H1 (cell line): ENCODE results near the gene TP73. TPM values are rescaled to one million over a fixed set of nuclear protein-coding genes. Genes with fewer than 3 reads are reported as not detected.
A peak's percentile ranks its signal among the peaks of the same experiment; 100 is the strongest.

Experiments used
- CTCF ChIA-PET: fragments of 300-600 bp; sonication (Branson Sonifier 250); formaldehyde crosslinking; loops from one replicate; lab custom pipeline; 2021; ENCODE audit not compliant: partially characterized antibody; lab: Charles Lee
- POLR2A ChIA-PET: fragments of 300-600 bp; sonication (Branson Sonifier 250); formaldehyde crosslinking; loops from one replicate; lab custom pipeline; 2021; ENCODE audit warnings: inconsistent platforms; ENCODE audit not compliant: partially characterized antibody; lab: Charles Lee
- DNase-seq, 2 experiments: peaks; one replicate each; pipeline versions ENCODE4 v3.0.0 to v3.0.0-alpha.2; 2010 to 2022; ENCODE audit warnings: low spot score in 2 of 2, low read depth in 1 of 2, mixed read lengths in 1 of 2
- FAIRE-seq: peaks from 2 replicates; lab custom pipeline; 2011; peaks lifted over from hg19 to GRCh38; lab: Jason Lieb, UNC
- H2AFZ ChIP-seq: 2 replicates; pipeline ENCODE4 v1.8.1; 2012; ENCODE audit warnings: low read length, inconsistent platforms
- H2AK5ac ChIP-seq: 2 replicates; pipeline ENCODE4 v1.6.1; 2013; ENCODE audit warnings: low read depth, low read length
- H2BK120ac ChIP-seq: replicated peaks from 2 replicates; pipeline ENCODE3; 2013; ENCODE audit warnings: low read depth, low read length, inconsistent platforms
- H2BK12ac ChIP-seq: 2 replicates; pipeline ENCODE4 v1.6.1; 2013; ENCODE audit warnings: low read depth, low read length
- H2BK15ac ChIP-seq: 2 replicates; pipeline ENCODE4 v1.6.1; 2013; ENCODE audit warnings: low read length
- H2BK20ac ChIP-seq: 2 replicates; pipeline ENCODE4 v1.6.1; 2013; ENCODE audit warnings: low read length
- H2BK5ac ChIP-seq: 2 replicates; pipeline ENCODE4 v1.6.1; 2013; ENCODE audit warnings: low read depth, low read length
- H3K14ac ChIP-seq: 2 replicates; pipeline ENCODE4 v1.6.1; 2013; ENCODE audit warnings: inconsistent platforms; ENCODE audit not compliant: insufficient read length
- H3K18ac ChIP-seq: 2 replicates; pipeline ENCODE4 v1.6.1; 2013; ENCODE audit warnings: low read length; ENCODE audit errors: extremely low read depth
- H3K23ac ChIP-seq: 2 replicates; pipeline ENCODE4 v1.6.1; 2013; ENCODE audit warnings: inconsistent platforms; ENCODE audit not compliant: insufficient read length
- H3K23me2 ChIP-seq: 2 replicates; pipeline ENCODE4 v1.6.1; 2013; ENCODE audit warnings: low read depth, low read length
- H3K27ac ChIP-seq: 2 replicates; pipeline ENCODE4 v1.6.1; 2011; ENCODE audit warnings: low read depth, low read length, inconsistent platforms
- H3K27me3 ChIP-seq, 4 experiments: replicated peaks in 1 of 4; 1 replicate in 1 of 4; 2 replicates in 3 of 4; pipeline versions ENCODE4 v1.6.1 to v1.8.1; 2011 to 2013; ENCODE audit warnings: low read length in 3 of 4, mild to moderate bottlenecking in 3 of 4, inconsistent platforms in 2 of 4, mixed read lengths in 2 of 4, moderate library complexity in 1 of 4; ENCODE audit not compliant: control insufficient read depth in 3 of 4, insufficient read depth in 3 of 4; ENCODE audit errors: extremely low read depth in 1 of 4
- H3K36me3 ChIP-seq, 4 experiments: 2 replicates each; pipeline versions ENCODE4 v1.6.1 to v1.8.1; 2011 to 2013; ENCODE audit warnings: mild to moderate bottlenecking in 4 of 4, low read length in 3 of 4, moderate library complexity in 2 of 4, control low read depth in 1 of 4, inconsistent platforms in 1 of 4; ENCODE audit not compliant: insufficient read depth in 4 of 4, control insufficient read depth in 2 of 4
- H3K4ac ChIP-seq: replicated peaks from 2 replicates; pipeline ENCODE3; 2013; ENCODE audit warnings: low read length, low read depth, mixed read lengths, inconsistent platforms; ENCODE audit not compliant: insufficient read length
- H3K4me1 ChIP-seq, 4 experiments: replicated peaks in 1 of 4; 1 replicate in 1 of 4; 2 replicates in 3 of 4; pipeline versions ENCODE4 v1.6.1 to v1.8.1; 2011 to 2013; ENCODE audit warnings: low read length in 3 of 4, inconsistent platforms in 2 of 4, mixed read lengths in 1 of 4; ENCODE audit not compliant: insufficient read depth in 4 of 4, control insufficient read depth in 3 of 4
- H3K4me2 ChIP-seq, 2 experiments: 2 replicates each; pipeline versions ENCODE4 v1.6.1 to v1.8.1; 2011 to 2013; ENCODE audit warnings: low read depth in 2 of 2, low read length in 2 of 2, control low read depth in 1 of 2, inconsistent platforms in 1 of 2, mild to moderate bottlenecking in 1 of 2; ENCODE audit not compliant: insufficient read depth in 1 of 2
- H3K4me3 ChIP-seq, 4 experiments: fragments of 200-600, 300-600 bp in 1 of 4; sonication (generic), shearing (Covaris generic), sonication (Bioruptor Twin) in 1 of 4; 2 replicates each; pipeline versions ENCODE4 v1.5.1 to v1.8.1; 2011 to 2016; ENCODE audit warnings: low read length in 4 of 4, low read depth in 3 of 4, control low read depth in 2 of 4, inconsistent platforms in 2 of 4, mild to moderate bottlenecking in 2 of 4, mixed read lengths in 1 of 4, moderate library complexity in 1 of 4; ENCODE audit not compliant: insufficient read depth in 2 of 4; ENCODE audit errors: extremely low read depth in 1 of 4
- H3K56ac ChIP-seq: replicated peaks from 2 replicates; pipeline ENCODE3; 2013; ENCODE audit warnings: low read depth, mild to moderate bottlenecking, mixed read lengths, low read length, inconsistent platforms; ENCODE audit not compliant: insufficient read length
- H3K79me1 ChIP-seq: 2 replicates; pipeline ENCODE4 v1.6.1; 2013; ENCODE audit warnings: low read depth, low read length, control low read depth
- H3K79me2 ChIP-seq, 2 experiments: 2 replicates each; pipeline versions ENCODE4 v1.6.1 to v1.8.1; 2012 to 2013; ENCODE audit warnings: low read length in 2 of 2, mild to moderate bottlenecking in 2 of 2, inconsistent platforms in 1 of 2; ENCODE audit not compliant: insufficient read depth in 2 of 2, control insufficient read depth in 1 of 2
- H3K9ac ChIP-seq, 4 experiments: replicated peaks in 1 of 4; 1 replicate in 1 of 4; 2 replicates in 3 of 4; pipeline versions ENCODE4 v1.6.1 to v1.8.1; 2011 to 2013; ENCODE audit warnings: low read depth in 3 of 4, low read length in 3 of 4, control low read depth in 2 of 4, mild to moderate bottlenecking in 2 of 4, moderate library complexity in 2 of 4, inconsistent platforms in 1 of 4; ENCODE audit errors: extremely low read depth in 1 of 4
- H3K9me3 ChIP-seq, 2 experiments: 2 replicates each; pipeline versions ENCODE4 v1.6.1 to v1.8.1; 2012 to 2013; ENCODE audit warnings: mild to moderate bottlenecking in 2 of 2, moderate library complexity in 2 of 2, control low read depth in 1 of 2, inconsistent platforms in 1 of 2, low read depth in 1 of 2, low read length in 1 of 2, mixed read lengths in 1 of 2; ENCODE audit not compliant: insufficient read depth in 2 of 2
- H4K20me1 ChIP-seq, 2 experiments: replicated peaks in 1 of 2; 2 replicates each; pipeline versions ENCODE3 to v1.8.1; 2011 to 2013; ENCODE audit warnings: inconsistent platforms in 2 of 2, low read length in 2 of 2, mild to moderate bottlenecking in 1 of 2; ENCODE audit not compliant: insufficient read depth in 2 of 2, control insufficient read depth in 1 of 2
- H4K5ac ChIP-seq: 2 replicates; pipeline ENCODE4 v1.6.1; 2013; ENCODE audit warnings: low read length, low read depth, mixed read lengths, inconsistent platforms; ENCODE audit not compliant: insufficient read length
- H4K8ac ChIP-seq: 2 replicates; pipeline ENCODE4 v1.8.0; 2013; ENCODE audit warnings: mild to moderate bottlenecking, moderate library complexity, low read length, inconsistent platforms; ENCODE audit not compliant: insufficient read depth; ENCODE audit errors: extremely low read depth
- H4K91ac ChIP-seq: replicated peaks from 2 replicates; pipeline ENCODE3; 2013; ENCODE audit warnings: low read length, mixed read lengths, inconsistent platforms; ENCODE audit not compliant: insufficient read length
- EGR1 ChIP-seq: IDR thresholded peaks from 2 replicates; pipeline ENCODE4 v1.6.1; 2011; ENCODE audit warnings: low read depth, low read length, borderline replicate concordance
- WGBS, 2 experiments: shearing (Covaris generic) in 1 of 2; methylation state at CpG; one replicate each; pipeline versions ENCODE4 v1.1.6 to v1.1.7; 2013 to 2015; ENCODE audit warnings: low lambda C conversion rate in 2 of 2, mixed read lengths in 2 of 2, inconsistent platforms in 1 of 2, low coverage in 1 of 2, missing lambda C conversion rate in 1 of 2; ENCODE audit not compliant: insufficient replicate concordance in 2 of 2, insufficient coverage in 1 of 2, insufficient read length in 1 of 2; ENCODE audit errors: extremely low coverage in 1 of 2, missing lambda C conversion rate in 1 of 2; 5-methylcytosine and 5-hydroxymethylcytosine counted together
- polyA plus RNA-seq, 7 experiments: library from polyadenylated mRNA; depleted of rRNA in 3 of 7; stranded (reverse) in 5 of 7; unstranded in 2 of 7; fragments of >200 nt in 5 of 7; fragments of 200-250 nt in 2 of 7; gene quantifications; 1 replicate in 5 of 7; 2 replicates in 1 of 7; 4 replicates in 1 of 7; pipeline versions ENCODE4 v1.2.1 to v1.2.3, GENCODE V29; 2011 to 2013; ENCODE audit warnings: missing spikeins in 2 of 7, mixed read lengths in 2 of 7
- total RNA-seq: library from RNA; stranded (reverse); fragmentation: NEBNext Ultra II Directional; extraction: Animal tissue kit (Norgen Biotek cat#: 25700); gene quantifications from 2 replicates; pipeline ENCODE4 v1.2.1, GENCODE V29; 2021

The TP73 gene
- total and polyA plus RNA-seq, 2 of the 8 experiments (the other 6 are each of a cell fraction or from before 2014, with no cell fraction given) = 2.6 to 3.1 TPM

DNA sequence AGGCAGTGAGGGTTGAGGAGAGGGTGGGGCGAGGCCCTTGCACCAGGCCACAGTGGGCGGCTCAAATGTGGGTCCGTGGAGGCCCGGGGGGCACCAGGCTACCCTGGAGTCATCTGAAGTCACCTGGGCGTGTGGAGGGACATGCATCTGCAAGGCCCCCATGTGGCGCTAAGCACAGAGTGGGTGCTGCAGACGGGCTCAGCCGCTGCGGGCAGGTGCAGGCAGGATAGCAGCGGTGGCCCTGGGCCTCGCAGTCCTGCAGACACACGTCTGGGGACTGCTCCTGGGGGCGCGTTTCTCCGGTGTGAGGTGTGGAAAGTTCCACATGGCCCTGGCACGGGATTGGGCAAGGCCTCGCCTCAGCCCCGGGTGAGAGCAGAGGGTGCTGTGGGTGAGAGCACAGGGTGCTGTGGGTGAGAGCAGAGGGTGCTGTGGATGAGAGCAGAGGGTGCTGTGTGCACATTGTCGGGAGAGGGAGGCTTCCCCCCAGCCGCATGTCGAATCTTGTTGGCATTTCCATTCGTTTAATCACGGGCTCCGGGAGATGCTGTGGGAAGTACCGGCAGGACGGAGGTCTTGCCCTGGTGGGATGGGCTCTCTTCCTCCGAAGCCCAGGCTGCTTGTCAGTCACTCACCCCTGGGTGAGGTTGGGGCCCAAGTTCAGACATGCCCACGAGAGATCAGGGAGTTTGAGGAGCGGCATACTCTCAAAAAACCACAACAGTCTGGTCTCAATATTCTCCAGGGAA, 46.5 kb downstream of the TP73 start:
- Histone ChIP-seq H3K4me2 (no peak overlapping the region), H2BK20ac (no peak overlapping the region), H3K14ac (no peak overlapping the region), H2AK5ac (0 out of 2 replicates have a peak overlapping the region, but pooled peaks have one; percentile 30), H3K23ac (no peak overlapping the region), H3K79me1 (no peaks in the 10 kb centered on the region), H3K36me3 (no peaks in the 10 kb centered on the region), H3K4me1 (peaks cover 0 to 3% (median 1%) of the 10 kb centered on the region in 4 experiments; a peak in 2 of 7 replicates), H3K18ac (no peak overlapping the region), H2BK12ac (0 out of 2 replicates have a peak overlapping the region, but pooled peaks have one; percentile 27), H3K23me2 (no peaks in the 10 kb centered on the region), H3K79me2 (no peaks in the 10 kb centered on the region), H3K56ac (peak overlapping the region; percentile 28), H4K5ac (no peak overlapping the region), H3K27me3 (peaks cover 0 to 5% (median 2%) of the 10 kb centered on the region in 4 experiments; a peak in 2 of 7 replicates), H3K9me3 (no peaks in the 10 kb centered on the region; a peak in 1 of 4 replicates), H3K4me3 (no peak overlapping the region), H4K8ac (no peak overlapping the region; the same call in 1 of the 2 replicates), H2BK5ac (no peak overlapping the region), H2AFZ (no peak overlapping the region), H3K27ac (no peak overlapping the region), H3K4ac (no peak overlapping the region), H4K91ac (no peak overlapping the region), H4K20me1 (peaks cover 0 to 8% of the 10 kb centered on the region in 2 experiments), H3K9ac (no peak overlapping the region), H2BK120ac (no peak overlapping the region), H2BK15ac (no peak overlapping the region)
- WGBS, 2 experiments = 86% methylated on average over 27 of the region's 29 CpGs; no CpG with 5 or more reads in 1 of the 2 experiments
- ChIA-PET CTCF (interaction anchor here (0.6 to 4.3 kb wide), 8 partner anchors 9 to 374 kb away, joined by 3 to 45 read pairs (median 4); no protein-coding TSS in a partner anchor), POLR2A (interaction anchor here (0.9 to 1.3 kb wide), 2 partner anchors 23 to 59 kb away, joined by 3 to 4 read pairs; no protein-coding TSS in a partner anchor)
- FAIRE-seq (no peak), DNase-seq (no peak)
- no peak for TF ChIP-seq EGR1
